Loucy (cell line): ENCODE data around the gene ANO9.
"Not testable (repeated sequence)": the region's sequence is repeated elsewhere in the genome, so short reads cannot be mapped to it uniquely, and the experiment has no call there.

Experiments
- H2AFZ ChIP-seq: fragments of 200-600 bp; sonication (generic); 2 replicates; pipeline ENCODE4 v1.6.0; 2016; ENCODE audit warnings: antibody characterized with exemption, mild to moderate bottlenecking, low read length, moderate library complexity
- H3F3A ChIP-seq: fragments of 200-600 bp; 2 replicates; pipeline ENCODE4 v1.6.0; 2016; ENCODE audit warnings: antibody characterized with exemption, low read depth, mild to moderate bottlenecking
- H3K27me3 ChIP-seq: fragments of 200-600 bp; sonication (generic); 2 replicates; pipeline ENCODE4 v1.6.1; 2014; ENCODE audit warnings: low read length, mild to moderate bottlenecking; ENCODE audit not compliant: insufficient read depth, poor library complexity, severe bottlenecking
- H3K36me3 ChIP-seq: fragments of 200-600 bp; sonication (generic); 2 replicates; pipeline ENCODE4 v1.6.1; 2016; ENCODE audit warnings: low read length; ENCODE audit not compliant: insufficient read depth
- H3K4me1 ChIP-seq: fragments of 200-600 bp; sonication (generic); 2 replicates; pipeline ENCODE4 v1.5.1; 2014; ENCODE audit warnings: low read length, mild to moderate bottlenecking; ENCODE audit not compliant: insufficient read depth, poor library complexity, severe bottlenecking
- H3K4me2 ChIP-seq: fragments of 200-600 bp; sonication (generic); 2 replicates; pipeline ENCODE4 v1.6.0; 2014; ENCODE audit warnings: antibody characterized with exemption, low read length, low read depth, mild to moderate bottlenecking; ENCODE audit not compliant: poor library complexity, severe bottlenecking
- H3K4me3 ChIP-seq: fragments of 200-600 bp; sonication (generic); 2 replicates; pipeline ENCODE4 v1.5.1; 2014; ENCODE audit warnings: low read length, mild to moderate bottlenecking, mixed read lengths; ENCODE audit not compliant: poor library complexity, severe bottlenecking
- H3K79me2 ChIP-seq: fragments of 200-600 bp; sonication (generic); 2 replicates; pipeline ENCODE4 v1.6.1; 2014; ENCODE audit warnings: low read length; ENCODE audit not compliant: insufficient read depth
- H3K9ac ChIP-seq: fragments of 200-600 bp; sonication (generic); 2 replicates; pipeline ENCODE4 v1.6.0; 2014; ENCODE audit warnings: mild to moderate bottlenecking, low read depth, low read length, moderate library complexity; ENCODE audit not compliant: poor library complexity, severe bottlenecking
- H3K9me2 ChIP-seq: fragments of 200-600 bp; sonication (generic); replicated peaks from 2 replicates; pipeline ENCODE4 v1.6.1; 2016; ENCODE audit warnings: low read depth, low read length, mixed read lengths
- H3K9me3 ChIP-seq: fragments of 200-600 bp; sonication (generic); 2 replicates; pipeline ENCODE4 v1.6.1; 2014; ENCODE audit warnings: mild to moderate bottlenecking, antibody characterized with exemption, low read length, low read depth; ENCODE audit not compliant: insufficient read depth
- H4K20me1 ChIP-seq: fragments of 200-600 bp; sonication (generic); 2 replicates; pipeline ENCODE4 v1.6.0; 2014; ENCODE audit warnings: antibody characterized with exemption, low read length, mild to moderate bottlenecking; ENCODE audit not compliant: insufficient read depth, poor library complexity, severe bottlenecking
- CTCF ChIP-seq: fragments of 200-600 bp; sonication (generic); conservative IDR thresholded peaks from 2 replicates; pipeline ENCODE4 v1.5.1; 2014; ENCODE audit warnings: mild to moderate bottlenecking, antibody characterized with exemption, low read length
- EZH2phosphoT487 ChIP-seq: fragments of 200-600 bp; IDR thresholded peaks from 2 replicates; pipeline ENCODE4 v1.6.1; 2018; ENCODE audit warnings: antibody characterized with exemption, mild to moderate bottlenecking, moderate library complexity, borderline replicate concordance

ANO9 gene

GRCh38 chr11:438101-438844 lies 3.5 kb downstream of the ANO9 start:
- Histone ChIP-seq H3K4me3 (no peak overlapping the region), H4K20me1 (no peaks in the 10 kb centered on the region), H3K4me2 (no peak overlapping the region), H3F3A (no peaks in the 10 kb centered on the region), H3K79me2 (no peaks in the 10 kb centered on the region), H3K4me1 (no peaks in the 10 kb centered on the region), H3K9me3 (no peaks in the 10 kb centered on the region), H3K36me3 (no peaks in the 10 kb centered on the region), H3K9me2 (no peaks in the 10 kb centered on the region), H3K27me3 (no peaks in the 10 kb centered on the region), H2AFZ (no peak overlapping the region), H3K9ac (no peak overlapping the region)
- TF ChIP-seq EZH2phosphoT487 (no peak), CTCF (no peak)

- TF ChIP-seq EZH2phosphoT487 (no peak), CTCF (no peak)
- Histone ChIP-seq H3K9me2 (no peaks in the 10 kb centered on the region), H3K4me2 (no peak overlapping the region), H3F3A (no peaks in the 10 kb centered on the region), H3K4me3 (no peak overlapping the region), H3K27me3 (no peaks in the 10 kb centered on the region), H2AFZ (no peak overlapping the region), H3K9ac (no peak overlapping the region), H3K4me1 (no peaks in the 10 kb centered on the region), H3K36me3 (no peaks in the 10 kb centered on the region), H4K20me1 (no peaks in the 10 kb centered on the region), H3K79me2 (no peaks in the 10 kb centered on the region), H3K9me3 (no peaks in the 10 kb centered on the region)
These were observed 4.5 kb downstream of the ANO9 start for GRCh38 chr11:437228-437870.

- not testable (repeated sequence) for H3K4me2 ChIP-seq, H3K9me2 ChIP-seq, H3K9ac ChIP-seq, H3K4me1 ChIP-seq, H3K4me3 ChIP-seq, H4K20me1 ChIP-seq, H3K9me3 ChIP-seq, H3K36me3 ChIP-seq, H3K27me3 ChIP-seq, H3F3A ChIP-seq, H2AFZ ChIP-seq, H3K79me2 ChIP-seq
These were observed 6.6 kb downstream of the ANO9 start for GRCh38 chr11:434999-435740.
